Measurements from ENCODE around the gene PHC3.

DNA sequence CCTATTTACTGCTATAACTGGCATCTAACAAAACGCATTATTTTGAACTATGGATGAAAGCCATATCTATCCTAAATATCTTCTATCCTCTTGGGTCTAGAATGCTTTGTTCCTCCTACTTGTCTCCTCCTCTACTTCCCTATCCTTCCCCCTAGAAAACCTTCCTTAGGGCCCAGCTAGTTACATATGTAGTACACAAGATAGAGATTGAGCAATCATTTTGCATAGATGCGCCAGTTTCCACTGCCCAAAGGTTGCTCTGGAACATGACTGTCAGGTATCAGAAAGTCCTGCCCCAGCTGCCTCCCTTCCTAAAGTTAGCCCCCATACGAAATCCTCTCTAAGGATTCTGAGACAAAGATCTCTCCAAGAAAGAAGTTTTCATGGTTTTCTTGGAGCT is 88.6 kb downstream of the PHC3 start:
- no peak for TF ChIP-seq CTCF (IDR thresholded peaks at IDR 0.05)
- no peak for TF ChIP-seq POLR2A (IDR thresholded peaks at IDR 0.05)
